ENCODE data around the gene FUT7.

Gene FUT7

DNA sequence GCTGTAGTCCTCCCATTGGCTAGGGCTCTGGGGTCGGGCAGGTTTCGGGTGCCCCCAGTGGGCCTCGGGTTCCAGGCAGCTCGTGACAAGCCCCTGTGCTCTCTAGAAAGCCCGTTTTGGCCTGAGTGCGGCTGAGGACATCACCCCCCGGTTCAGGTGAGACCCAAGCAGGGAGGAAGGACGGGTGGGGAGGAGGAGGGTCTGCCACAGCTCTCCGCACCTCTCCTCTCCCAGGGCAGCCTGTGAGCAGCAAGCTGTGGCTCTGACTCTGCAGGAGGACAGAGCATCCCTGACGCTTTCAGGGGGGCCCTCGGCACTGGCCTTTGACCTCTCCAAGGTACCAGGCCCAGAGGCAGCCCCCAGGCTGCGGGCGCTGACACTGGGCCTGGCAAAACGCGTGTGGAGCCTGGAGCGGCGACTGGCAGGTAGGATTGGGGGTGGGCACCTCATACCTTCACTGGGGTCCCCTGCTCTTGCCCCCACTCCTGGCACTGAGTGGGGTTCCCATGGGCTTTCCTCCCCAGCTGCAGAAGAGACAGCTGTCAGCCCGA is 39.0 kb downstream of the FUT7 start:
- H3K4me3 ChIP-seq (ENCODE audit: low read depth, low read length), result peak overlapping the region; percentile 74
- no peak for DNase-seq (ENCODE audit: low read depth)
- TF ChIP-seq, protein P1, sequence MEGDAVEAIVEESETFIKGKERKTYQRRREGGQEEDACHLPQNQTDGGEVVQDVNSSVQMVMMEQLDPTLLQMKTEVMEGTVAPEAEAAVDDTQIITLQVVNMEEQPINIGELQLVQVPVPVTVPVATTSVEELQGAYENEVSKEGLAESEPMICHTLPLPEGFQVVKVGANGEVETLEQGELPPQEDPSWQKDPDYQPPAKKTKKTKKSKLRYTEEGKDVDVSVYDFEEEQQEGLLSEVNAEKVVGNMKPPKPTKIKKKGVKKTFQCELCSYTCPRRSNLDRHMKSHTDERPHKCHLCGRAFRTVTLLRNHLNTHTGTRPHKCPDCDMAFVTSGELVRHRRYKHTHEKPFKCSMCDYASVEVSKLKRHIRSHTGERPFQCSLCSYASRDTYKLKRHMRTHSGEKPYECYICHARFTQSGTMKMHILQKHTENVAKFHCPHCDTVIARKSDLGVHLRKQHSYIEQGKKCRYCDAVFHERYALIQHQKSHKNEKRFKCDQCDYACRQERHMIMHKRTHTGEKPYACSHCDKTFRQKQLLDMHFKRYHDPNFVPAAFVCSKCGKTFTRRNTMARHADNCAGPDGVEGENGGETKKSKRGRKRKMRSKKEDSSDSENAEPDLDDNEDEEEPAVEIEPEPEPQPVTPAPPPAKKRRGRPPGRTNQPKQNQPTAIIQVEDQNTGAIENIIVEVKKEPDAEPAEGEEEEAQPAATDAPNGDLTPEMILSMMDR (IDR thresholded peaks at IDR 0.05; ENCODE audit: low read depth, low read length, missing control alignments), result no peak

DNA sequence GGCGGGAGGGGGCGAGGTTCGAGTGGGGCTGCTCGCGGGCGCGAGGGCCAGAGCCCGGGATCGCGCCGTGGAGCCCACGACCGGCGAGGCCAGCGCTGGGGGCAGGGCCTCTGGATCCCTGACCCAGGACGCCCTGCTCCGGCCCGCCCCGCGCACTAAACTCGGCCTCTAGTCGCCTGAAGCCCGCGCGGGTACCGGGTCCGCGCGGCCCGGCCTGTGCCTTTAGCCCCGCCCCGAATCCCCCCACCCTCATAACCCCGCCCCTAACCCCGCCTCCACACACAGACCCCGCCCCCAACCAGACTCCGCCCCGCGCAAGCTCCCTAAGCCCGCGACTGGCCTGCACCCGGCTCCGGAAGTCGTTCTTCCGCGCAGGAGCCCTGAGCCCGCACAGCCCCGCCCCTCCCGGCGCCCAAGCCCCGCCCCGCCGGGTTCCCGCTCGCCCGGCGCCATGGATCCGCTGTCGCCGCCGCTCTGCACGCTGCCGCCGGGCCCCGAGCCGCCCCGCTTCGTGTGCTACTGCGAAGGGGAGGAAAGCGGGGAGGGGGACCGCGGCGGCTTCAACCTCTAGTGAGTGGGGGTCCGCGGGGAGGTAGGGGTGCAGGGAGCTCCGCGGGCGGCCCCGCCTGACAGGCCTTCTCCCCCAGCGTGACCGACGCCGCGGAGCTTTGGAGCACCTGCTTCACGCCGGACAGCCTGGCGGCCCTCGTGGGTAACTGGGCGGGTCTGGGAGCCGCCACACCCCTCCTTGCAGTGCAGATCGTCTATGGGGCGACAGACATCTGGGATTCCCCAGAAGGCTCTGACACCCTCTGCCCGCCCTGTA is 39.7 kb downstream of the FUT7 start, which contains the start of gene PAXX:
Gene PAXX (plus strand): TSS at position 430 of the 826 bp plus-strand sequence. CDS start 22 bp downstream, at position 452.
- peak; percentile 53 for DNase-seq (ENCODE audit: low read depth)
- TF ChIP-seq, protein P1 (IDR thresholded peaks at IDR 0.05; ENCODE audit: low read depth, low read length, missing control alignments), result no peak
- H3K4me3 ChIP-seq (ENCODE audit: low read depth, low read length), result peak within 1 kb of the TSS; percentile 74

DNA sequence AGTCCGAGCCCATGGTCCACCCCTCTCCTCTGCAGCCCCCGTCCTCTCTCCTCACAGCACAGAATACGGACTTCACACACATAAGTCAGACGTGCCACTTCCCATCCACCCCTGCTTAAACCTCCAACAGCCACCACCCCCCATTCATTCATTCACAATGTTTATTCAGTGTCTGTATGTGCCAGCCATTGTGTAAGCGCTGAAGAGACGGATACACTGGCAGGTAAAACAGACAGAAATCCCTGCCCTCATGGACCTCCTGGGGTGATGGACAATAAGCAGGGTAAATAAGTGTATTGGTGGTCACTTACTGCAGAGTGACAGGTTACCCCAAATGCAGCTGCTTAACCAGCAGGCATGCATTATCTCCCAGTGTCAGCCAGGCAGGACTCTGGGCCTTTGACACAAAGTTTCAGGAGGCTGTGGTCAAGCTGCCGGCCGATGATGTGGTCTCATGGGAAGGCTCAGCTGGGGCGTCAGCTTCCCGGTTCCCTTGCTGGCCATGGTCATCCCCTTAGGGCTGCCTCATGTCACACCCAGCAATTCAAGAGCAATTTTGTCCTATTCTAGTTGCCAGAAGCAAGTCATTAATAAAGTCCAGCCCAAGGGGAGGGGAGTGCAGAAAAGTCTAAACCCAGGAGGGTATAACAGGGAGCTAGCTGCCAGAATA is 41.5 kb downstream of the FUT7 start:
- DNase-seq (ENCODE audit: low read depth), result no peak

DNA sequence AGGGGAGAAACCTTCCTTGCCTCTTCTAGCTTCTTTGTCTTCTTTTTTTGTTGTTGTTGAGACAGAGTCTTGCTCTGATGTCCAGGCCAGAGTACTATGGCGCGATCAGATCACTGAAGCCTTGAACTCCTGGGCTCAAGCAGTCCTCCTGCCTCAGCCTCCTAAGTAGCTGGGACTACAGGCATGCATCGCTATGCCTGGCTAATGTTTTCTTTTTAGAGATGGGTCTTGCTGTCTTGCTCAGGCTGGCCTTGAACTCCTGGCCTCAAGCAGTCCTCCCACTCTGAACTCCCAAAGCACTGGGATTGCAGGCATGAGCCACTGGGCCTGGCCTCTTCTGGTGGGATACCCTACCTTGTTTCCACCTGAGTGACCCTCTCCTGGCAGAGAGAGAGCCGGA is 43.0 kb downstream of the FUT7 start:
- no peak for DNase-seq (ENCODE audit: low read depth)
- TF ChIP-seq, protein P1 (IDR thresholded peaks at IDR 0.05; ENCODE audit: low read depth, low read length, missing control alignments), result no peak

More for the DNA sequence above, 41.5 kb downstream of the FUT7 start:
- TF ChIP-seq, protein P1 (IDR thresholded peaks at IDR 0.05; ENCODE audit: low read depth, low read length, missing control alignments), result no peak
- H3K4me3 ChIP-seq (ENCODE audit: low read depth, low read length), result no peak overlapping the region

DNA sequence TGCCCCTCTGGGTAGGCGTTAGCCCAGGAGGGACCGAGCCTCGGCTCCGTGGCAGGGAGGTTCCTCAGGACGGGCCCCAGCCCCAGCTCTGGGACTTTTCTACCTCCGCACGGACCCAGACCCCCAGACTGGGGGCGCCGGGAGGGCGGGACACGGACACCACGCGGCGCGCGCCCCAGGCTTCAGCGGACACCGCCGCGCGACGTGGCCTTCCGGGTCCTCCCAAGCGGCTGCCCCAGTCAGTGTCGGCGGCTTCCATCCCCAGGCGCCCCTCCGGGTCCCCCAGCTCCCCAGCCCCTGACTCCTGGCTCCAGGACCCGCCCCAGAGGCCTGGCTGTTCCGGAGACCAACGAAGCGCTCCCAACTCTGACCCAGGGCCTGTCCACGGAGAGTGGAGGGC is 46.0 kb downstream of the FUT7 start:
- DNase-seq (ENCODE audit: low read depth), result no peak
- no peak overlapping the region for H3K4me3 ChIP-seq (ENCODE audit: low read depth, low read length)
- TF ChIP-seq, protein P1 (IDR thresholded peaks at IDR 0.05; ENCODE audit: low read depth, low read length, missing control alignments), result no peak

More for the DNA sequence above, 43.0 kb downstream of the FUT7 start:
- H3K4me3 ChIP-seq (ENCODE audit: low read depth, low read length), result no peak overlapping the region

DNA sequence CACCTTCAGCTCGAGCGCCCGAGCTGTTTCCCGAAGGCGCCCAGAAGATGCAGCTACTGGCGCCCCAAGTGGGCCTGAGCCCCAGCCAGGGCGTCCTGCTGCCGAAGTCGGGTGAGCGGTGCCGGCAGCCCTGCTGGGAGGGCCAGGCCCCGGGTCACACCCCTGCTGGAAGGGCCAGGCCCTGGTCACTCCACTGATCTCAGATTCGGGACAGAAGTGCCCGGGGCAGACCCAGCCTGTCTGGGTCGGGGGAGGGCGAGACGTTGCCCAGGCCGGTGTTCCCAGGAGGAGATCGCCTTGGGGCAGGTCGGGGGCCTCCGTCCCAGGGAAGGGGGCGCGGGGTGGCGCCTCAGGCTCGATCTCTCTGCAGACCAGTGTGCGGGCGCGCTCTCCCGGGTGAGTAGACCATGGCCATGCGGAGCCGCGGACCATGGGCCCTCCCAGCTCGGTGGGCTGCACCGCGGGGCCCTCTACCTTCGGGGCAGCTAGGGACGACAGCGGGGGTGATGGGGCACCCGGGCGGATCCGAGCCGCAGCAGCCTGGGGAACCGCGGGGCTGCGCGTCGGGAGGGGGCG is 46.8 kb downstream of the FUT7 start:
- DNase-seq (ENCODE audit: low read depth), result no peak
- TF ChIP-seq, protein P1 (IDR thresholded peaks at IDR 0.05; ENCODE audit: low read depth, low read length, missing control alignments), result no peak
- no peak overlapping the region for H3K4me3 ChIP-seq (ENCODE audit: low read depth, low read length)
